Heart right ventricle (tissue), 16 donors: ENCODE results near the gene MYL9. TPM values are rescaled to one million over a fixed set of nuclear protein-coding genes. Genes with fewer than 3 reads are reported as not detected.

Experiments
- ATAC-seq, 8 donors: fragments of 200-7000 bp; cut with Tn5 transposase; one replicate each; pipeline ENCODE4 v1.9.1; 2020; ENCODE audit warnings: mild to moderate bottlenecking in 8 of 8, moderate library complexity in 8 of 8, moderate number of reproducible peaks in 1 of 8
- DNase-seq, 2 donors: peaks; one replicate each; pipeline ENCODE4 v3.0.0-alpha.2; 2020
- H3K27ac ChIP-seq, 10 donors: fragments of 200-600 bp; sonication (generic) in 2 of 10; one replicate each; pipeline versions ENCODE4 v1.5.0 to v1.8.0; 2020 to 2022; ENCODE audit warnings: mild to moderate bottlenecking in 3 of 10
- H3K27me3 ChIP-seq, 7 donors: fragments of 200-600 bp; one replicate each; pipeline ENCODE4 v1.8.0; 2021 to 2022; ENCODE audit warnings: mild to moderate bottlenecking in 2 of 7
- H3K36me3 ChIP-seq, 9 donors: fragments of 200-600 bp; sonication (generic) in 1 of 9; one replicate each; pipeline versions ENCODE4 v1.5.0 to v1.8.0; 2020 to 2022; ENCODE audit warnings: mild to moderate bottlenecking in 2 of 9
- H3K4me1 ChIP-seq, 9 donors: fragments of 200-600 bp; sonication (generic) in 1 of 9; one replicate each; pipeline versions ENCODE4 v1.5.0 to v1.8.0; 2020 to 2022; ENCODE audit warnings: mild to moderate bottlenecking in 4 of 9
- H3K4me3 ChIP-seq, 10 donors: fragments of 200-600 bp; sonication (generic) in 2 of 10; one replicate each; pipeline versions ENCODE4 v1.5.0 to v1.8.0; 2020 to 2022; ENCODE audit warnings: mild to moderate bottlenecking in 7 of 10, moderate library complexity in 2 of 10
- H3K9me3 ChIP-seq, 11 donors: fragments of 200-600 bp in 10 of 11; sonication (generic) in 2 of 11; one replicate each; pipeline versions ENCODE4 v1.5.0 to v1.8.0; 2013 to 2022; ENCODE audit warnings: mild to moderate bottlenecking in 2 of 11, control low read depth in 1 of 11, moderate library complexity in 1 of 11
- CTCF ChIP-seq, 9 donors: fragments of 200-600 bp; sonication (generic) in 2 of 9; IDR thresholded peaks; one replicate each; pipeline versions ENCODE4 v1.5.0 to v1.8.0; 2021 to 2022; ENCODE audit warnings: antibody characterized with exemption in 9 of 9, mild to moderate bottlenecking in 5 of 9, moderate library complexity in 1 of 9
- WGBS, 2 donors: extraction: QIAGEN DNeasy Blood & Tissue Kit; methylation state at CpG; one replicate each; pipeline ENCODE4 v1.1.7; 2013; ENCODE audit warnings: inconsistent platforms in 1 of 2; 5-methylcytosine and 5-hydroxymethylcytosine counted together
- intact Hi-C, 10 donors: fragments of 100-400 bp; cut with DNase I; formaldehyde crosslinking; loops; one replicate each; pipeline versions ENCODE4 v1.11.1 to v1.14.2; 2022
- long read RNA-seq, 3 donors: library from polyadenylated mRNA; unstranded; transcript quantifications; one replicate each; pipeline ENCODE4 v2.0.0, GENCODE V29; 2020 to 2021
- polyA plus RNA-seq, 2 donors: library from polyadenylated mRNA; stranded (reverse); fragments of 200-250 nt; gene quantifications; one replicate each; pipeline ENCODE4 v1.2.3, GENCODE V29; 2013
- total RNA-seq, 10 donors: library from RNA; stranded (reverse); fragmentation: NEBNext Ultra II Directional in 3 of 10; extraction: Animal tissue kit (Norgen Biotek cat#: 25700) in 3 of 10; gene quantifications; one replicate each; pipeline versions ENCODE4 v1.2.1 to v1.2.4, GENCODE V29; 2021 to 2023
- donor health status: Arrhythmogenic right ventricular cardiomyopathy.
- donor health status: ischemic (EF 13 %, LVEDD 7.1; RV severe dilation, severe dysfunction).
- donor health status: healthy with polysubstance abuse.
- donor health status: DM: no; HTN: yes; CAD: no.
- donor health status: DM: no; HTN: no; CAD: no.
- donor health status: ischemic (EF 25% LVEDD 6.9; RV normal size, moderate dysfunction).
- donor health status: ischemic (EF 25% LVEDD 5.7; RV mildly dilated, moderate dysfunction).
- donor health status: healthy.
- donor health status: DM: yes; HTN: yes; CAD: no.
- donor health status: Ischemic cardiomyopathy.
- donor health status: ischemic (EF 35%, LVEDD 5.7; RV mildly dilated, moderate dysfunction).
- donor health status: nonischemic (EF 11% LVEDD 7.7; RV severe dilation, severe dysfunction).
- donor health status: DM: yes; HTN: yes; CAD: no.
- donor health status: PGD.
- donor health status: ischemic (EF 29% LVEDD 5.4; RV normal size, mild dysfunction).
- donor health status: nonischemic (EF 23%, LVEDD 6.1; RV moderate dilation, normal function).

The MYL9 gene
- total RNA-seq (1,000 to 10,000 TPM; 1,611 to 2,234 (median 1,868) TPM), polyA plus RNA-seq (1,000 to 10,000 TPM in 1 of 2 donors, 100 to 1,000 TPM in 1; 755 to 2,519 TPM)
- long read RNA-seq, donor 1, transcript MYL9-201 (4 exons, 2,821 nt) = major isoform, 128 of 270 reads
- long read RNA-seq, donor 1, partial matches to known transcripts = 132 of 270 reads
- long read RNA-seq, donor 1, other reads (novel, unspliced or antisense) = 7 of 270 reads
- long read RNA-seq, donor 2, transcript MYL9-201 (4 exons, 2,821 nt) = major isoform, 143 of 348 reads
- long read RNA-seq, donor 2, partial matches to known transcripts = 191 of 348 reads
- long read RNA-seq, donor 2, other reads (novel, unspliced or antisense) = 12 of 348 reads
- long read RNA-seq, donor 3, transcript MYL9-201 (4 exons, 2,821 nt) = major isoform, 47 of 81 reads
- long read RNA-seq, donor 3, partial matches to known transcripts = 24 of 81 reads
- long read RNA-seq, donor 3, other reads (novel, unspliced or antisense) = 10 of 81 reads

GRCh38 chr20:36541227-36541767 lies at the start of gene MYL9:
Gene MYL9 (plus strand): TSS chr20:36541519. CDS start chr20:36544885, 3,366 bp downstream.
- Histone ChIP-seq H3K9me3 (no peaks in the 10 kb centered on the region), H3K36me3 (peaks cover 0 to 18% (median 16%) of the 10 kb centered on the region in 9 donors), H3K27me3 (no peaks in the 10 kb centered on the region), H3K4me1 (peaks cover 8 to 74% (median 55%) of the 10 kb centered on the region in 9 donors), H3K4me3 (peak within 1 kb of the TSS; percentile 75 to 99 (median 96)), H3K27ac (peak within 1 kb of the TSS; percentile 91 to 100 (median 98))
- WGBS, 2 donors = 1% methylated on average over 37 to 41 of the region's 41 CpGs
- peak in 1 of 9 donors; percentile 13 for TF ChIP-seq CTCF (IDR thresholded peaks at IDR 0.05)
- DNase-seq = peak; percentile 94
- ATAC-seq = peak; percentile 84 to 91 (median 86)
- intact Hi-C loops = loop anchor here in 7 of 10 donors (1.0 to 10.0 kb wide), 5 partner anchors 42 to 80 kb away; no protein-coding TSS in a partner anchor

GRCh38 chr20:36491901-36492617 lies 49.3 kb upstream of the MYL9 start:
- no peaks in the 10 kb centered on the region for H3K27me3 ChIP-seq
- peak in 1 of 2 donors; percentile 42 for DNase-seq
- ATAC-seq = peak in 6 of 8 donors; percentile 11 to 43 (median 42)
- TF ChIP-seq CTCF (IDR thresholded peaks at IDR 0.05) = no peak
- 32 to 45% methylated on average over 8 of the region's 8 CpGs for WGBS, 2 donors
- peak overlapping the region in 8 of 10 donors; percentile 49 to 84 (median 62) for H3K27ac ChIP-seq
- peaks cover 0 to 28% (median 5%) of the 10 kb centered on the region in 9 donors for H3K36me3 ChIP-seq
- H3K4me3 ChIP-seq = no peak overlapping the region
- no peaks in the 10 kb centered on the region for H3K9me3 ChIP-seq
- intact Hi-C loops = no loop called here
- peaks cover 19 to 100% (median 67%) of the 10 kb centered on the region in 9 donors for H3K4me1 ChIP-seq

GRCh38 chr20:36493051-36493800 lies 48.1 kb upstream of the MYL9 start:
- peak in 7 of 9 donors; percentile 11 to 52 (median 42) for TF ChIP-seq CTCF (IDR thresholded peaks at IDR 0.05)
- no peak overlapping the region for H3K4me3 ChIP-seq
- intact Hi-C loops = no loop called here
- DNase-seq (no peak), ATAC-seq (peak; percentile 3 to 30 (median 22))
- H3K4me1 ChIP-seq = peaks cover 21 to 100% (median 67%) of the 10 kb centered on the region in 9 donors
- H3K9me3 ChIP-seq = no peaks in the 10 kb centered on the region
- peak overlapping the region in 8 of 10 donors; percentile 16 to 84 (median 50) for H3K27ac ChIP-seq
- 60 to 61% methylated on average over 10 of the region's 10 CpGs for WGBS, 2 donors
- H3K27me3 ChIP-seq = no peaks in the 10 kb centered on the region
- H3K36me3 ChIP-seq = peaks cover 0 to 40% (median 16%) of the 10 kb centered on the region in 9 donors
